T47D (cell line): ENCODE data around the gene ZNF678.

ENCODE experiments used
- DNase-seq, 2 experiments: peaks; one replicate each; pipeline versions ENCODE4 v3.0.0 to v3.0.0-alpha.2; 2011 to 2012; ENCODE audit warnings: low read depth in 1 of 2, low spot score in 1 of 2
- JUND ChIP-seq: IDR thresholded peaks from 2 replicates; pipeline ENCODE4 v1.6.1; 2012; ENCODE audit warnings: low read depth
- in situ Hi-C: cut with HindIII; loops from 2 replicates; pipeline ENCODE4 v1.10.0; 2016; ENCODE audit warnings: low sequenced_read_pairs, low pct_unique_long_range_greater_than_20kb

ZNF678 gene

DNA sequence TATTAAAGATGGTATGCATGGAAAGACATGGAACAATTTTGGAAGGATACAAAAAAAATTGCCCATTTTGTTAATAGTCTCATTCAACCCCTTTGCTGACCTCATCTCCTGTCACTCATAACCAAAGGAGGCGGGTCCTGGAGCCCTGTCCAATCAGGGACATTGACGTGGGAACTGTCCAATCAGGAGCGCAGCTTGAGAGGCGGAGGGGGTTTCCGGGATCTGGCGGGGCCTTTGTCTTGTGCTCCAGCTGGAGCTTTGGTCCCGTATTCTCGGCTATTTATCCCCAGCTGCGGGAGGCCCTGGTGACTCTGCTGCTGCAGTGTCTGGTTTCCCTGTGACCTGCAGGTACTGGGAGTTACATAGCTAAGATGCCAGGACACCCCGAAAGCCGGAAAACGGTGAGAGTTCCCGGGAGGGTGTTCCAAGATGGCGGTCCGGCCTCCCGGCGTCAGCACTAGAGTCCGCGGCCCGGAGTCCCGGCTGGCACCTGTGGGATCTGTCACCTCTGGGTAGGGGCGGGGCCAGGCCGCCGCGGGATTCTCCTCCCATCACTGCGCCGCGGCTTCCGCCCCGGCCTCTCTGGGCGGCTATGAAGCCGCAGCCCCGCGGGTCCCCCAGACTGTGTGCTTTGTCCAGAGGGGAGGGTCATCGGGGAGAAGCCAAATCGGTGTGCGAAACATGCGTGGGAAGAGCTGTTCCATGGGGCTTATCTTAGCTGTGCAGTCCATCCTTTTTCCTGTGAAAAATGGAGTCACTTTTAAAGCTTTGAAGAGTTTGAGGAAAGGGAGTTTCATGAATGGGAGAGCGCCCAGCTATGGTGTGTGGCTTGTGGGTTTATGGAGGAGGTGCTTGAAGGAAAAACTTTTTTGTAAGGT lies at the start of gene ZNF678:
ZNF678 (plus strand) TSS at position 233 of the 878 bp plus-strand sequence. CDS start 87,436 bp downstream, outside the sequence.
- in situ Hi-C loops: no loop called here

DNA sequence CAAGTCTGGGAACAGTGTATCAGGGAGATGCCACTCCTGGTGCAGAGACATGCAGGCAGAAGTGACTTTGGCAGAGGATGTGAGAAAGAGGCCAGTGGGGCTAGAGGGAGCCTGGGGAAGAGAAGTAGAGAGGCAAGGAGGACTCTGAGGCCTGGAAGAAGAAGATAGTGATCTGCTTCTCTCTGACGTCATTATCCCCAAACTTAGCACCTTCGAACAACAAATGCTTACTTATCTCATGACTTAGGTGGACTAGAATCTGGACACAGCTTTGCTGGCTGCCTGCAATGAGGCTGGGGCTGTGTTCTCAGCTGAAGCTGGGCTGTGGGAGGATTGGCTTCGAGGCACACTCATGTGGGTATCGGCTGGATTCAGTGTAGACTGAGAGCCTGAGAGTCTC lies 44.5 kb upstream of the ZNF678 start:
- in situ Hi-C loops: no loop called here
- DNase-seq: no peak
- no peak for TF ChIP-seq JUND

More for the DNA sequence above, at the start of gene ZNF678:
- DNase-seq: peak; percentile 99 to 100
- TF ChIP-seq JUND: no peak

DNA sequence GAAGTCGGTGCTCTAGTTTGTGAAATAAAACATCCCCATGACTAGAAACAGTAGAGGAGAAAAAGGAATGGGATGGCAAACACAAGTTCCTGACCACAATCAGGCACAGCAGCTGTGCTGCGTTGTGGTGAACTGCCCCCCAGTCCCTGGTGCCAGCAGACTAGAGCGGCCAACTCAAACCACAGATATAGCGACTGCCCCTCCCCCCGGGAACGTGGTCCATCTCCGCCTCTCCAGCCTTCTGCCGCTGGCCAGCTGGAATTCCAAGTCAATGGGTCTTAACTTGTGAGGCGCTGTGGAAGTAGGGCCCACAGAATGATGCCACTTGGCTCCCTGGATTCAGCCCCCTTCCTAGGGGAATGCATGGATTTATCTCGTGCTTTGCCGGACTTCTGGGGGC lies 41.6 kb upstream of the ZNF678 start:
- TF ChIP-seq JUND: no peak
- DNase-seq: no peak
- in situ Hi-C loops: no loop called here

DNA sequence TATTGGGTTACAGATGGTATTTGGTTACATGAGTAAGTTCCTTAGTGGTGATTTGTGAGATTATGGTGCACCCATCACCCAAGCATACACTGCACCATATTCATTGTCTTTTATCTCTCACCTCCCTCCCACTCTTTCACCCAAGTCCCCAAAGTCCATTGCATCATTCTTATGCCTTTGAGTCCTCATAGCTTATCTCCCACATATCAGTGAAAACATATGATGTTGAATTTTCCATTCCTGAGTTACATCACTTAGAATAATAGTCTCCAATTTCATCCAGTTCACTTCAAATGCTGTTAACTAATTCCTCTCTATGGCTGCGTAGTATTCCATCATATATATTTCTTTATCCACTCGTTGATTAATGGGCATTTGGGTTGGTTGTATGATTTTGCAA lies 36.8 kb upstream of the ZNF678 start:
- in situ Hi-C loops: no loop called here
- no peak for TF ChIP-seq JUND
- DNase-seq: no peak

DNA sequence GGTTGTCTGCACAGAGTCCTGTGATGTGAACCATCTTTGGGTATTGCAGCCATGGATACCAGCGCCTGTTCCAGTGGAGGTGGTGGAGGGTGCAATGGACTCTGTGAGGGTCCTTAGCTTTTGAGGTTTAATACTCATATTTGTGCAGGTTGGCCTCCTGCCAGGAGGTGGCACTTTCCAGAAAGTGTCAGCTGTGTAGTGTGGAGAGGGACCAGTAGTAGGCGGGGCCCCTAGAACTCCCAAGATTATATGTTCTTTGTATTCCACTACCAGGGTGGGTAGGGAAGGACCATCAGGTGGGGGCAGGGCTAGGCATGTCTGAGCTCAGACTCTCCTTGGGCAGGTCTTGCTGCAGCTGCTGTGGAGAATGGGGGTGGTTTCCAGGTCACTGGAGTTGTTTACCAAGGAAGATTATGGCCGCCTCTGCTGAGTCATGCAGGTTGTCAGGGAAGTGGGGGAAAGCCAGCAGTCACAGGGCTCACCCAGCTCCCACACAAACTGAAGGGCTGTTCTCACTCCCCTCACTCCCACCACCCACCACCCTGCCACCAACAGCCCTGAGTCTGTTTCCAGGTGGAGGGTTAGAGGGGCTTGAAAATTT lies 31.2 kb upstream of the ZNF678 start:
- no peak for DNase-seq
- no peak for TF ChIP-seq JUND
- in situ Hi-C loops: no loop called here

DNA sequence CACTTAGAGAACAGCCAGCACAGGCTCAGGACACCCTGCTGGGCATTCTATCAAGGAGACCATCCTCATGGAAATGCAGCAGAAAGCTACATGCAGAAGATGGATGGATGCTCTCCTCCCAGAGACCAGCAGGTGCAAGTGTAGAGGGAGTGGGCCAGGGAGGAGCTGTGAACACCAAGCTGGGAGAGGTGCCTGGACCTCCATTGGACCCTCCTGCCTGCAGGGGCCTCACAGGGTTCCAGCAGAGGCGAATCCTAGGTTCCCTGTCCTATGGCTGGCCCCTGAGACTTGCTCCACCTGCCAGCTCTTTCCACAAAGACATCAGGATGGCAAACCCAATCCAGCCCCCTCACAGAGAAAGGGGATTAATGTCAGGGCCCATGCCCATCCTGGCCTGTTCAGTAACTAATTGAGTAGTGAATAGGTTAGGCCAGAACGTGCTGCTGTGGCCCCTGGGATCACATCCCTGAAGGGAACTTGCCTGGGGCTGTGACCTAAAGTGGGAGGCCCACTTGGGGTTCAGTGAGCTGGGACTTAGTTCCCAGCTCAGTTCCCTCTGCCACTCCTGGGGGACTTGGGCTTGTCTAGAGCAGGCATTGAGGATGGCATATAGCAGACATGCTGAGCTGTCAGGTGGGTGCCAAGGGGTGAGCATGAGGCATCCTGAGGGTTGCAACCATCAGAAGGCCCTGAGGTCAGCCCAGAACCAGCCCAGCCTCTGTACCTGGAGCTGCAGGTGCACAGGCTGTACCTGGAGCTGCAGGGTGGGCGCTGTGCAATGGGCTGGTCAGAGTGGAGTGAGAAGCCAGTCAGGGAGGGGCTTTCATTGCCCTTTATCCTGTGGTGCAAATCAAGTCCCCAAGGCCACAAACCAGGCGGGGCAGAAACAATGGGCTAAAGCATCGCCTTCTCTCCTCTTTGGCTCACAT lies 22.9 kb upstream of the ZNF678 start:
- TF ChIP-seq JUND: no peak
- DNase-seq: peak in 1 of 2 experiments; percentile 15
- in situ Hi-C loops: no loop called here

DNA sequence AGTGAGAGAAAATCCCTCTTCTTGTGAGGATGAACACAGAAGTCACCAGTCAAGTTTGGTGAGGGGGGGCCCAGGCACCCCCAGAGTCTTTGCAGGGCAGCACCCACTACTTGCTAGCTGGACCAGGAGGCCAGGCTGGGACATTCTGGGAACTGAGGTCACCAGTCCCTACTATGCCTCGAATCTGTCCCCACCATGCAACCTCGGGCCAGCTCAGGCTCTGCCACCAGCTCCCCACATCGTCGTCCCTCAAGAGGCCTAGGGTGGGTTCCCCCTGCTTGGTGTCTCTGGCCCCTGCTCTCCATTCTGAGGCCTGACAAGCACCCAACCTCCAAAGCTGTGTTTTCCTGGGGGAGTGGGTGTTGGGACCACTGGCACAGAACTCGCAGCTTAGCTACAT lies 22.2 kb upstream of the ZNF678 start:
- no peak for TF ChIP-seq JUND
- in situ Hi-C loops: no loop called here
- DNase-seq: no peak

DNA sequence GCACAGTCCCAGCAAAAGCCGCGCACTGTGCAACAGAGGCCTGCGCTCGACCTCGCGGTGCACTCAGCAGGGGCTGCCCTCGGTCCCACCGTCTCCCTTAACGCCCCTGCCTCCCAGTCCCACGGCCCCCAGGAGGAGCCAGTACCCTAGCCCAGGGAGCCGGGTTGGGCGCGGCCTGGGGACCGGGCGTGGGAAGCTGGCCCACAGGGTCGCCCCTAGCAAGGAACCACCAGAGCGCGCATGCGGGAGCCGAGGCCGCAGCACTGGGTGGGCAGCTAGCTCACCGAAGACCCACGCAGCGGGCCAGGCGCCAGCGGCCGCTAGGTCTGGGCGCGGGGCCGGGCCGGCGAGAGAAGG lies 21.6 kb upstream of the ZNF678 start:
- in situ Hi-C loops: no loop called here
- no peak for TF ChIP-seq JUND
- no peak for DNase-seq

DNA sequence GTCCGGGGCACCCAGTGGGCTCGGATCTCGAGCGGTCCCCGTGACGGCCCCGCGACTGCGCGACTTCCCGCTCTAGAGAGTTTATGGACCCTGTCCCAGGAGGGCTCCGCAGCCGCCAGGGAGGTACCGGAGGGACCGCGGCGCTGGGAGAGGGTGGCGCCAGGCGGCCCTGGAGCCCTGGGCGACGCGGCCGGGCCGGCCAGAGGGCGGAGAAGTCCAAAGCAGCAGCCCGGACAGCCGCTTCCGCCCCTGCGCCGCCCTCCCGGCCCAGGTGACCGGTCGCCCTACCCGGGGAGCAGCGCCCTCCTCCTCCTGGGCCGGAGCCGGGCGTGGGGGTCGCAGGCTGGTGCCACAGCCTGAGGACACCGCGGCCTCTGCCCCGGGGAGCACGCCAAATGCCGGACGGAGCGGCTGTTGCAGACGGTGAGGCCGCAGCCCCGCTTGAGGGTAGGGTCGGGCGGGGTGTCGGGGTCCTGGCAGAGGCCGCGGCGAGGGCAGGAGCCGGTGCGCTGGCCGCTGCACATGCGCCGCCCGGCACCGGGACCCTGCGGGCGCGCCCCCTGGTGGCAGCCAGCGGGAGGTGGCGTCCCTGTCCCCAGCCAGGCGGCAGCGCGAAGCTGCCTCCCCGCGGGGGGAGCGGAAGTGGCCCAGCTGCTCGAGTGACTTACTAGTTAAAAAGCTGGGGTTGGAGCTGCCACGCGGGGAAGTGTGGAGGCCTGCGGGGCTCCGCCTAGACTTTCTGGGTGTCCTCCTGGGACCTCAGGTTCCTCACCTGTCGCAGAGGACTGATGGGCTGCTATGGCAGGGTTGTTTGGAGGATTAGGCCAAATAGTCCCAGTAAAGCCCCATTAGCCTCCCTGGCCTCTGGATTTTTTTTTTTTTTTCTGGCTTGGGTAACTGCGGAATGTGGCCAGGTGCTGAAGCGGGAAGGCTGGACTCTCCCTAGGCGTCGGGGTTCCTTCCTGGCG lies 20.9 kb upstream of the ZNF678 start:
- DNase-seq: peak; percentile 85 to 94
- in situ Hi-C loops: no loop called here
- no peak for TF ChIP-seq JUND

DNA sequence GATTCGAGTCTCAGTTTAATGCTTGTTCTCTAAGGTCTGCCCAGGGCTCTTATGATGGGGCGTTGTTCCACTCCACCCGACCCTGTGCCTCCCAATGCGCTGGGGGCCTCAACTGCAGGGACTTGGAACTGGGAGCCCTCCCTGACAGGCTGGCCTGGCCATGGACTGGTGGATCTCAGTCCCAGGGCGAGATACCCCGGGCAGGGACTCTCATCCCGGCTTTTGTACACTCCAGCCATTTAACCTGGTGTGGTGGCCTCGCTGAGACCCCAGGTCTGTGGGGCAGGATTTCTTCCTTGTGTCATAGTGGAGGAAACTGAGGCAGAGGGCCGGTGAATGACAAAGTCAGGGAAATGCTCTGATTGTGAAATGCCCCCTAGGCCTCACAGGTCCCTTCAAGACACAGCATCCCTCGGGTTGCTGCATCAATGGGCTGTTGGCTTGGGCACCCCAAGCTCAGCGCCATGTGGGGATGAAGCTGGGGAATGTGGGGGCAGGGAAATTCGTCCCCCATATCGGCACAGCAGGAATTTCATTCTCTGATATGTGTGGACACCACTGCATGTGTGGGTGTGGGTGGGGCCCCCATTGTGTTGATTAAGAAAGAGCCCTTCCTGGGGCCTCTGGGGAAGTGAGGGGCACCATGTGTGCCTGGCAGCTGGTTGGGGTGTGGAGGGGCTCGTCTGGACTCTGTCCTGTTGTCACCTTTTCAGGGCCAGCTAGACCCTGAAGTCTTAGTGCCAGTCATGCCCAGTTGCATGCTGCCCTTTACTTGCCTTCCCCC lies 19.9 kb upstream of the ZNF678 start:
- no peak for TF ChIP-seq JUND
- no peak for DNase-seq
- in situ Hi-C loops: no loop called here
